Glomerular visceral epithelial cell (primary cell): ENCODE results near the gene ZKSCAN7.
"Not testable (repeated sequence)": the region's sequence is repeated elsewhere in the genome, so short reads cannot be mapped to it uniquely, and the experiment has no call there.

Source experiments
- DNase-seq: peaks from one replicate; pipeline ENCODE4 v3.0.0-alpha.2; 2016; ENCODE audit errors: extremely low spot score

The ZKSCAN7 gene

GRCh38 chr3:44577354-44577952, 22.5 kb downstream of the ZKSCAN7 start:
- not testable (repeated sequence) for DNase-seq

GRCh38 chr3:44578316-44578715, 23.3 kb downstream of the ZKSCAN7 start:
- DNase-seq, result not testable (repeated sequence)

DNA sequence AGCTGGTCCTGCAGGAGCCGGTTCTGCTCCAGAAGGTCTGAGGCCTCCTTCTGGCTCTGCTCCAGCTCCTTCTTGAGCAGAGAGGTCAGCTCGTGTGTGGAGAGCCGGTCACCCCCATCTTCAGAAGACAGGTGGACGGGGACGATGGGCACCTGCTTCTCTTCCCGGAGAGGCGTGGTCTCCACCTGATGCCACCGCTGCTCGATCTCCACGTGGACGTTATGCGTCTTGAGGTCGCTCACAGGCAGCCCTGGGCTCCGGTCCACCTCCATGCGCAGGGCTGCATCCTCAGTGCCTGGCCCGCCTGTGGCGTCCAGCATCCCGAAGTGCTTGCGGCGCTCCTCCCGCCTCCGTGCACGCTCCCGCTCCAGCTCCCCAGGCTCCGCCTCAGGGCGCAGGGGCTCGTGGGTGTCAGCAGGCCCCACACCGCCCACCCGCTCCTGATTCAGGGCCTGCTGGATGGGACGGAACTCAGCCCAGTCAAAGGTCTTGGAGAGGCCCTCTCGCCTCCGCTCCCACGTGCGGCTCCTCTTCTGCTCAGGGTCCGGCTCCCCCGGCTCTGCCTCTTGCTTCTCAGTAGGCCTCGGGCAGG, 24.0 kb downstream of the ZKSCAN7 start:
- DNase-seq, result not testable (repeated sequence)

DNA sequence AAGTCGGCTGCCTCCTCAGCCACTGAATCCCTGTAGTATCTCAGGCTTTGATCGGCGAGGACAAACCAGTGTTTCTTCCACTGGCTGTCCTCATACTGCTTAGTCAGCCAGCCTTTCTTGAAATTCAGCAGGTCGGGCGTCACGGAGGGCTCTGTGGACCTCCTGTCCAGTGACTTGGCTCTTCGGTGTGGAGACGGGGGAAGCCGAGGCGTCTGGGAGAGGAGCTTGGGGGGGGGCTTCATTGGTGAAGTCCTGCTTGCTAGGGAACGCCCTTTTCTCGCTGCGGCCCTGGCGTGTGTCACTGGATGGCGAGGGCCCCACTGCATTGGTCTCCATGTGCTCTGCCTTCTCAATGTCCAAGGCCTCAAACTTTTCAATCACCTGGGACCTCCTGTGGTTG, 24.8 kb downstream of the ZKSCAN7 start:
- not testable (repeated sequence) for DNase-seq

DNA sequence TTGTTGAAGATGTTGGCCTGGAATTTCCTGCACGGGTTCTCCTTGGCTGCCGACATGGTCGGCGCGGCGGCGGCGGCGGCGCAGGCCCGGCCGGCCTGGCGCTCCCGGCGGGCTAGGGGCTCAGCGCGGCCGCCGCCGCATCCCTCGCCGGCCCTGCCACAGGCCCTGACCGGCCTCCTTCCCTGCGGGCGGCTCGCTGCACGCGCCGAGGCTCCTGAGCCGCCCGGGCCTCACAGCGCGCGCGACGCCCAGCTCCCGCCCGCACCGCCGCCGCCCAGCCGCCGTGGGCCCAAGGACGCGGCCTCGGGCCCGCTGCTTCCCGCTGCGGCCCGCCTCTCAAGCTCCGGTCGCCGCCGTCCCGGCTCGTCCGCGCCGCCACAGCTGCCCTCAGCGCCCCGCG, 26.0 kb downstream of the ZKSCAN7 start:
- not testable (repeated sequence) for DNase-seq

DNA sequence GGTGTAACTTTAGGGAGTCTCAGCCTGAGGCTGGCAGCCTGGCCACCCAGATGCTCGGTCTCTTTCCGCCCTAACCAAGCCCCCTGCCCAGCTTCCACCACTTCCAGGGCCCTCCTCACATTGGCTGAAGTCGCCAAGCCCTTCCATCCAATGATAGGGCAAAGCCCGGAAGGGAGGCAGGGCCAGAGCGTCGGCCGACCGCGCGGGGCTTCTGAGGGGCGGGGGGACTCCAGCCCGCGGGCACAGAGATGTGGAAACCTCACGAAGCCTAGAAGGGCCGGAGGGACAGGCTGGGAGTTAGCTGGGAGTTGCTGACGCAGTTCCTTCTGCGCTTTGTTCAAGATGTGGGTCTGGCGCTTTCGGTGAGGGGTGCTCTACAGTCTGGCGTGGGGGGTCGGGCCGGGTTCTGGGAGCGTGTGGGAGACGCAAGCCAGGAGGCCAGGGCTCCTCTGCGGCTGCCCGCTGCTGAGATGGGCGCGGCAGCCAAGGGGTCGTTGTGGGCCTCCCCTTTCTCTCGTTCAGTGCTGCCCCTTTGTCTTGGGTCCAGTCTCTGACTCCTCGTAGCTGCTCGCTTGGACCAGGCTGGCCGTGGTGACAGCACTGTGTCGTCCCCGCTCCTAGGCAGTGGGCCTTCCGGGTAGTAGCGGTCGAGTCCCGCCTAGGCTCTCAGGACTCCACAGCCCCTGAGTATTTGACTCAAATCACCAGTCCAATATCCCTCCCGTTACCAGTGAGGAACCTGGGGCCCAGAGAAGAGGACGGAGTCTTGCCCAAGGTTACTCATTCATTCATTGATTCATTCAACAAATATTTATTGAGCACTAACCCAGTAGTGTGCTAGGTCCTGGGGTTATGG, 29.9 kb downstream of the ZKSCAN7 start, which contains the start of gene ZNF660:
ZNF660 (plus strand) TSS at position 319 of the 856 bp plus-strand sequence. CDS start 9,230 bp downstream, outside the sequence.
- no peak for DNase-seq

DNA sequence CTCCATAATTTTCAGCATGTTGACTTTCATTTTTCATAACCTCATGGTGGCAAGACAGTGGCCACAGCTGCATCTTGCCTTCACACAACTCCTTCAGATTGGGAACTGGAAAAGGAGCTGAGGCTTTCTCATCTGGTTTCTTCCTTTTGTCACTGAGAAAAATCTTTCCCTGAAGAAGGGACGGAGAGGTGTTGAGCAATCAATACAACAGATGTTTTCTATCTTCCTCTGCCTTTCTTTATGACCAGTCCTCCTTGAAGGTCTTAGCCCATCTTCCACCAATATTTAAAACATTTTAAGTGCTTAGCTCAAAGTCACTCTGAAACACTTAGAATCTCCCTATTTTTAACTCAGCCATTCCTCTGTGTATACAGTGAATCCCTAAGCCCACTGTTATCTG, 41.6 kb downstream of the ZKSCAN7 start:
- DNase-seq, result no peak

DNA sequence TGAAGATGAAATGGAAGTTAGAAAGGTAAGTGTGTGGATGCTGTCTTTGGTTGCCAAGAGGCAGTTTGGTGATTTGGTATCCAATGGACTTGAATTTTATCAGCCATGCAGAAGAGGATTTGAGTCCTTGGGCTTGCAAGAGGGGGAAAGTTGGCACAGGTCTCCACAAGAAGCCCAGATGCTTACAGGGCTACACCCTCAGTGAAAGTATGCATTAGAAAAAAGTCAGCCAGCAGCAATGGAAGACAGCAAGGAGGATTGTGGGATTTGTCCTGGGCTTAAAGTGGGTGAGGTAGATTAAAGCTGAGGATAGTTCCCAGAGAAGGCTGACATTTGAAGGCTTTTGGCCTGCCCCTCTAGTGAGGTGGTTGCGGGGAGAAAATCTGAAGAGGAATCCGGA, 46.8 kb downstream of the ZKSCAN7 start:
- DNase-seq, result no peak

- no peak for DNase-seq
Observed at GRCh38 chr3:44612678-44613077, 57.7 kb downstream of the ZKSCAN7 start.
